Activated CD4-positive, CD25-positive, alpha-beta regulatory T cell treated with anti-CD3 and anti-CD28 coated beads, Interleukin-2, amount 50 U/mL, for 16 hours (primary cell): ENCODE measurements around the gene RAC2.
"Not testable (repeated sequence)": the region's sequence is repeated elsewhere in the genome, so short reads cannot be mapped to it uniquely, and the experiment has no call there.

ENCODE experiments used
- DNase-seq: peaks from one replicate; pipeline ENCODE4 v3.0.0-alpha.2; 2020; ENCODE audit warnings: low read depth, low spot score

Gene RAC2

DNA sequence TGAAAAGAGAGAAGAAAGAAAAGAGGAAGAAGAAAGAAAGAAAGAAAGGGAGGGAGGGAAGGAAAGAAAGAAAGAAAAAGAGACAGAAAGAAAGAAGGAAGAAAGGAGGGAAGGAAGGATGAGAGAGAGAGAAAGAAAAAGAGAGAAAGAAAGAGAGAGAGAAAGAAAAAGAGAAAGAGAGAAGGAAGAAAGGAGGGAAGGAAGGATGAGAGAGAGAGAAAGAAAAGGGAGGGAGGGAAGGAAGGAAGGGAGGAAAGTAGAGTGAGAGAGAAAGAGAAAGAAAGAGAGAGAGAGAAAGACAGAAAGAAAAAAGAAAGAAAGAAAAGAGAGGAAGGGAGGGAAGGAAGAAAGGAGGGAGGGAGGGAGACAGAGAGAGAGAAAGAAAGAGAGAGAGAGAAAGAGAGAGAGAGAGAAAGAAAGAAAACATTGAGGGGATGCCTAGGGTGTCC, 11.5 kb upstream of the RAC2 start:
- DNase-seq = no peak

DNA sequence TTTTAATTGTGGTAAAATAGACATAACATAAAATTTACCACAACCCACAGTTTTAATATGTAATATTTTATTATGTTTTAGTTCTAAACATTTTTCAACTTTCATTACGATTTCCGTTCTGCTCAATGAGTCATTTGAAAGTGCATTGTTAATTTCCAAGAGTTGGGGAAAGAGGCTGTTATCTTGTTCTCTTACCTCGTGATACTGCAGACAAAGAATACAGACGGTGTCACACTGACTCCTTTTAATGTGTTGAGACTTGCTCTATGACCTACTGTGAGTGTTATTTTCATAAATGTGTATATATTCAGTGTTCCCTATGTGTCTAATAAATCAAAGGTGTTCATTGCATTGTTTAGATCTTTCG, 10.8 kb upstream of the RAC2 start:
- DNase-seq = no peak

GRCh38 chr22:37254209-37254866, 10.3 kb upstream of the RAC2 start:
- no peak for DNase-seq

DNA sequence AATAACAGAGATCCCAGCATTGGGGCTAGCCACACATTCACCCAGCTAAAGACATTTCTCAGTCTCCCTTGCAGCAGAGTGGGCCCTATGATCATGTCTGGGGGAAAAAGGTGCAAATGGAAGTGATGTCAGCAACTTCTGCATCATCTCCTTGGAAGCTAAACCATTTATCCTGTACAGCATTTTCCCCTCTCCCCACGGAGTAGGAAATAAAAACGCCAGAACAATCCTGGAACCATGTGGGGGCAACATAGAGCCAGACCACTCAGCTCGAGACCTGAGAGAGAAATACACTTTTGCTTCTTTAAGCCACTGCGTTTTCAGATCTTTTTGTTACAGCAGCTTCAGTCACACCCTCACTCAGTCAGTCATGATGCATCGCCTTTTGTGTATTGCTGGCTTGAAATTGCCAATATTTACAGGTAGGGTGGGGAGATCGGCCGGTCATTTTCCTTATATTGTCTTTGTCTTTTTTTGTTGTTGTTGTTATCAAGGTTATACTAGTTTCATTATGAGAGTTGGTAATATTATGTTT, 9.1 kb upstream of the RAC2 start:
- no peak for DNase-seq

DNA sequence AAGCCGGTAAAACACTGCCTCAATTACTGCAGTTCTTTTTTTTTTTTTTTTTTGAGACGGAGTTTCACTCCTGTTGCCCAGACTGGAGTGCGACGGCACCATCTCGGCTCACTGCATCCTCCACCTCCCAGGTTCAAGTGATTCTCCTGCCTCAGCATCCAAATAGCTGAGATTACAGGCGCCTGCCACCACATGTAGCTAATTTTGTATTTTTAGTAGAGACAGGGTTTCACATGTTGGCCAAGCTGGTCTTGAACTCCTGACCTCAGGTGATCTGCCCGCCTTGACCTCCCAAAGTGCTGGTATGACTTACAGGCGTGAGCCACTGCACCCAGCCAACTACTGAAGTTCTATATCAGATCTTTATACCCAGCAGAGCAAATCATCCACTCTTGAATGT, 7.8 kb upstream of the RAC2 start:
- not testable (repeated sequence) for DNase-seq

- DNase-seq = no peak
Measured at GRCh38 chr22:37249986-37250385, 5.9 kb upstream of the RAC2 start.

DNA sequence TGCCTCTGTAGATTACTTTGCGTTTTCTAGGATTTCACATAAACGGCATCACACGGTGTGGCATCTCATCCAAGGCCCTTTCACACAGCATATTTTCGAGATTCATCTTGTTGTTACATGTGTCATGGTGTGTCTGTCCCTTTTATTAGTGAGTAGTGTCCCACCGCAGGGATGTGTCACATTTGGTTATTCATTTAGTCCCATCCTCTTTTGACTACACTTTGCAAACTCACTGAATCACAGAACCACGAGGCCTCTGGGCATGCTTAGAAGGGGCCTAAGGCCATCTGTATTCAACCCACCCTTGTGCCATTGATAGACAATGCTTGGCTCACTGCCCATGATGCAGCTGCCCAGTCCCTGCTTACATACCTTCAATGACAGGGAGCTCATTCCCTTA, 4.2 kb upstream of the RAC2 start:
- DNase-seq = no peak

GRCh38 chr22:37245740-37246139, 1.7 kb upstream of the RAC2 start:
- no peak for DNase-seq

DNA sequence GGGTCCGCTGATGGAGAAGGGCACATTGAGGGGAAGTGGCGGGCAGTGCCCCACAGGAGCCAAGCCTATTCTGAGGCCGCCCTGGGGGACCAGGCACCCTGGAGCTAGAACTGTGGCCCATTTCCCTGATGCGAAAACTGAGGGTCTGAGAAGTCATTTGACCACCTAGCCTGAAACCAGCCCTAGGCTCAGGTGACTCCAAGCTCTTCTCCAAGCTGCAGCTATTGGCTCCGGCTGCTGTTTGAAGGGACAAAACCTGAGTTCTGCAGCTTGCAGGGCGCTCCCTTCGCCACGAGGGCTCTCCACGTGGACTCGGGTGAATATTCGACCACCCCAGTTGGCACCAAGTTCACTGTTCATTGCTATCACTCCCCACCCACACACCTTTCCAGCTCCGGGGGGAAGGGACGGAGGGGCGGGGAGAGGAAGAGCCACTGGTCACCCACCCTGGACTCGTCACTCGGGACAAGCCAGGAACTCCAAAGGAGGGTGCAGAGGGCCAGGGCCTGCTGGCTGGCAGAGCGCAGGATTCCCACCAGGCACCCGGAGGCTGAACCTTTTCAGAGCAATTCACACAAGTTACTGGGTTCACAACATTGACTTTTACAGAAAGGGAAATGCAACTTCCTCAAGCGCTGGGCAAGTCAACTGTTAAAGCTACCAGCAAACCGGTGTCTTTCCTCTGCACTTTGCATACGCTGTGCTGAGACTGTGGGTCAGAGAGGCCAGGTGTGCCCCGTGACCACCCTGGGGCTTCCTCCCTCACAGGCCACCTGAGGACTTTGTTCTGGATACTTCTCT, 1.1 kb upstream of the RAC2 start:
- DNase-seq = no peak

DNA sequence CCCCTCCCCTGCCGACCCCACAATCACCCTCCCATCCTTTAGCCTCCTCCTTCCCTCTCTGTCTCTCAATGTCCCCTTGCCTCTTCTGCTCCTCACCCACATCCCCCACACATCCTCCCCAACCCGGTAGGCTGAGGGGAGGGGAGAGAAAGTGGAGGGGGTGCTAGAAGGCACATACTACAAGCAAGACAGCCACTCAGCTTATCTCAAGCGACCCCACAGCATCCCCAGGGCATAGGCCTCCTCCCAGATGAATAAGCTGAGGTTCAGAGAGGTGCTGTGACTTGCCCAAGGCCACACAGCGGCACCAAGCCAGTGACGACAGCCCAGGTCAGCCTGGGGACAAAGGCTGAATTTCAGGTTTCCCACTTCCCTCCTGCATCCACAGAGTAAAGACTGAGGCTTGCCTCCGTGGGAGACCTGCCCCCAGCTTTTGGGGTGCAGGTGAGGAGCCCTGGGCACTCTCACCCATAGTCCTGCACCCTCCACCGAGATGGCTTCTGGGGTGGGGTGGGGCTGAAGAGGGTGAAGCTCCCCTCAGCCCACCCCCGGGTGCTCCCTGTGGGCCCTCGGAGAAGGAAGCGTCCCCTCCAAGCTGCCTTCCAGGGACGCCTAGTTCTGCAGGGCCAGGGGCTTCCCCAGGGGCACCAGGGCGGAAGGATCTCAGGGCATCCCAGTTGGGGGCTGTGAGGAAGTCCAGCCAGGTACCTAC, 511 bp downstream of the RAC2 start:
- no peak for DNase-seq

DNA sequence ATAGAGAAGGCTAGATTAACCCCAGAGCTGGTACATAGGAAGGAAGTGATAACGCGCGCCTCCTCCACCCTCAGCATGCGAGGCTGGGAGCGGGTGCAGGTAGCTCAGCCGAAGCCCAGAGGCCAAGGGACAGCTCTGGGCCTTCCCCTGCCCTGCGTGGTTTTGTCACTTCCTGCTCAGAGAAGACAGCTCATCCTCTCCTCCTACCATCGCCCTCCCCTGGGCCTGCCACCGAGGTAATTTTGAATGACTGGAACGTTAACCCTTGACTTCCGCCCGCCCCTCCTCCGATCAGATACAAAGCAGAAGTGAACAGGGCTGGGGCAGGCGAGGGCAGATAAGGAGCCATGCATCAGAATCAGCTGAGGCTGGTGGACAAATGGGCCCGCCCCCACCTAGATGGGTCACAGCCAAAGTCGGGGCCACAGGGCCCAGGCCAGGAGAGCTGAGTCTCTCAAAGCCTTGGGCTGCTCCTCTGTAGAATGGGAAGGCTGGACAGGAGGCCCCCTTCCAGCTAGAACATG, 1.6 kb downstream of the RAC2 start:
- DNase-seq = peak; percentile 85

DNA sequence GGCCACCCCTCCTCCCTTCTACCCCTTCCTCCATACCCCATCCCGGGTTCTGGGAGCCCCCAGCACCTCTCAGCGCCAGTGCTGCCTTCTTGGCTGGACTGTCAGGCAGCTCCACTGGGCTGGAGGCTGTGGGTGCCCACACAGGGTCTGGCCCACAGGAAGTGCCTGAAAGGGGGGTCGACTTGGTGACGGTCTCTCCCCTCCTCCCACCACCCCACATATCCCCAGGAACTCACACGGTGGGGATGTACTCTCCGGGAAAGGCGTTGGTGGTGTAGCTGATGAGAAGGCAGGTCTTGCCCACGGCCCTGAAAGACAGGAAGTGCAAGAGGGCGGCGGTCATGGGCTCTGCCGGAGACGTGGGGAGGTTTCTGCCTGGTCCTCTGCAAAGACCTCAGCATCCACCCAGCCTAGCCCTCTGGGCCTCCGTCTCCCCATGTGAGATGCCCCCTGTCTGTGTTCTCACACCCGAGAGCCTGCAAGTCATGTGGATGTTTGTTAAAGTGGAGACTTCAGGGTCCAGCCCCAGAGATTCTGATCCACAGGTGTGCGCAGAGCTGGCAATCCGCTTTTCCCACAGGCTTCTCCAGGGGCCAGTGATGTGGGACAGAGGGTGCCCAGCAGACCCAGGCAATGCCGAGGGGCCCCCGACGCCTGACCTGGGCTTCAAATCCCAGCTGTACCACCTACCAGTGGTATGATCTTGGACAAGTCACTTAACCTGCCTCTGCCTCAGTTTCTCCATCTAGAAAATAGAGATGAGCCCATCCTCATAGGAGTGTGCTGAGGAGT, 2.5 kb downstream of the RAC2 start:
- no peak for DNase-seq

DNA sequence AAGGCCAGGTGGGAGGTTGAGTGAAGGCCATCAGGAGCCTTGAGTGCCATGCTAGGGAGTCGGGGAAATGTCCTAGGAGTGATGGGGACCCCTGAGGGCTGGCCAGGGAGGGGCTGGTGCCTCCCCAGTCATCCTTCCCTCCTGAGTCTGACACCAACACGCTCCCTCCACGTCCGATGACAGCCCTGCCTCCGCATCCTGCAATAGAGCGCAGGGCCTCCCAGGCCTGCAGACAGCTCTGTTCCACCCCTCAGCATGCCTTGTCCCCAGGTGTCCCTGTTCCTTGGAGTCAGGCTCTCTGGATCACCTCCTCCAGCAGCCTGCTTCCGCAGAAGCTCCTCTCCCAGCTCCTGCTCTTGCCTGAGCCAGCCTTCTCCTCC, 3.1 kb downstream of the RAC2 start:
- no peak for DNase-seq

GRCh38 chr22:37240240-37240940, 3.7 kb downstream of the RAC2 start:
- no peak for DNase-seq

DNA sequence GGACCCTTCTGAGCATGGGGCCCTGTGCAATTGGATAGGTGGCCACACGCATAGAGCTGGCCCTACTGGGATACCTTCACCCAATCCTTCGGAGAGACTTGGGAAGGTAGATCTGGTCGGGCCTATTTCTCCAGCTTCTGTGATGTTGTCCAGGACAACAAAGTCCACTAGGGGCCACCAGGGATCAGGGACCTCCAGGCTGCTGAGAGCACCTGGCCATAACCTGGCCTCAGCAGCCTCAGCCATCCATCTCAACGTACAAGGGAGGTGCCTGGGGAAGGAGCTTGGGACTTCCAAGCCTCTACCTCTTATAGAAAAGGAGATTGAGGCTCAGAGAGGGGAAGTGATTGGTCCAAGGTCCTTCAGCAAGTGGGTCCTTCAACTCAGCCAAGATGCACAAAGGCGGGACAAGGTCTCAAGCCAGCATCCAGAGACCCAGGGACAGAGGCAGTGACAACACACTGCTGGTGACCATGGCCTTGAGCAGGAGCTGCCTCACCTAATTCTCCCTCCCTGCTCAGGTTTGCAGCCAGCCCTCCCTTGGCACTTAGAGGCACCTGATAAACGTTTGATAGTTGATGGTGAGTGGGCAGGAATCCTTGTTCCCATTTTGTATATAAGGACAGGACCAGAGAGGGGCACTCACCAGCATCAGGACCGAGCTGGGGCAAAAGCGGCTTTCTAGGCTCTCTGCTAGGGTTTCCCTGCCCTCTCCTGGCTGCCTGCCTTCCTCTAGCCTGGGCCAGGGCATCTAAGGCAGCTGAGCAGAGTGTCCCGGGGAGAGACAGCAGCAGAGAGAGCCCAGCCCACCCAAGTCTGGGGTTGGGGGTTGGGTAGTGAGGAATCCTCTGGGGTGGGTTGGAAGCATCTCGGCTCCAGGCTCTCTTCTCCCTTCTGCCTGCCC, 4.5 kb downstream of the RAC2 start:
- DNase-seq = no peak

DNA sequence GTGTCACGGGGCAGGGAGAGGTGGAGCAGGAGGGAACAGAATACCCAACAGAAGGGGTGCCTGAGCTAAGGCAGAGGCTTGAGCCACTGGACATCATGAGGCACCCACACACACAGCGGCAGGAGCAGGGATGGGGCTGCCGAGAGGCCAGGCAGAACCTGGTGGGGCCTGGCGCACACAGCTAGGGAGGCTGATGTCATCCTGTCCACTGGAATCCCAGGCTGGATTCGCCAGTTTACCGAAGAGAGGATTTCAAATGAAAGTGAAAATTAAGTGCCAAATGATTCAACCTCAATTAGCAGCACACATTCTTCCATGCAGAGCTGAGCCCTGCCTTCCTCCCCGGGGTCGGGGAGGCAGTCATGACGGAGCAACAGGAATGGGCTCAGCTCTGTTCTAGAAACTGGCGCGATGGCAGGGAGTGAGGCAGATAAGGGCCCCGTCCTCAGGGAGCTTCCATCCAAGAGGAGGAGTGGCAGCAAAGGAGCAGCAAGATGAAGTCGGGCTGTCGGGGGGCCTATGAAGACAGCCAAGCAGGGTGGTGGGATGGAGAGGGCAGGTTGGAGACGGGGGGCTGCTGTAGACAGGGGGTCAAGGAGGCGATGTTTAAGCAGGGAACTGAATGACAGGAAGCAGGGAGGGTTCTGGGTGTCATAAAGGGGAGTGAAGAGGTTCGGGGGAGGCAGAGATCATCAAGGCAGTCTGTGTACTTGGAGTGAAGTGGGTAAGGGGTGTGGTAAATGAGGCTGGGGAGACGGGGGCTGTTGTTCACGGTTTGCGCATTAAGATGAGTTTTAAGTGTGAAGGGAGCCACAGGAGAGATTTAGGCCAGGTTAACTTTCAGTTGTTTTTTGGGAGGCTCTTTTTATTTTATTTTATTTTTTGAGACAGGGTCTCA, 6.4 kb downstream of the RAC2 start:
- no peak for DNase-seq

DNA sequence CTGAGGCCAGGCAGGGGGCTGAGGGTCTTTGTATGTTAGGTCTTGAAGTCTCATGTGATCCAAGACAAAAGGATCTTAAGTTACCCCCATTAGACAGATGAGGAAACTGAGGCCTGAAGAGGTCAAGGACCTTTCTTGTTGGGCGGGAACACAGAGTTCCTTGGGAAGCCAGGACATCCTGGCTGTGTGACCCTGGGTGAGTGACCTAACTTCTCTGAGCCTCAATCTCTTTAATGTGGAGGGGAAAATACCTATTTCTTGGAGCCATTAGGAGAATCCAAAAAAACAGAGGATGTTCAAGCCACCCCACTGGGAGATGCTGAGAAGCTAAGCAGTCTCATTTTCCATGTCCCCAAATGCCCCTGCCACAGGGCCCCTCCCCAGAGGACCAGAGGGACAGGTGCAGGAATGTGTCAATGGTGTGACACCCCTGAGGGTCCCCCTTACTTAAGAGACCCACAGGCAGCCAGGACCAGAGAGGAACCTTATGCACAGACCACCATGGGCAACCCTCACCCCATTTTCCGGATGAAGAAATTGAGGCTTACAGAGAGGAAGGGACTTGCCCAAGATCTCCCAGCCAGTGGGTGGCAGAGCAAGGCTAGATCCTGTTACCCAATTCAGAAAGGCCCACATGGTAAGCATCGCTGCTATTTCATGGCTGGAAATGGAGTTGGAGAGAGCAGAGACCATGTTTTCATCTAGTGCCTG, 8.0 kb downstream of the RAC2 start:
- DNase-seq = no peak
